GM18498 (cell line): ENCODE results near the gene CAPN7.

ENCODE experiments used
- ATAC-seq: cut with Tn5 transposase; IDR thresholded peaks from one replicate; pipeline ENCODE4 v1.9.1; 2021; ENCODE audit warnings: mild to moderate bottlenecking, moderate library complexity; ENCODE audit not compliant: unreplicated experiment

The CAPN7 gene

DNA sequence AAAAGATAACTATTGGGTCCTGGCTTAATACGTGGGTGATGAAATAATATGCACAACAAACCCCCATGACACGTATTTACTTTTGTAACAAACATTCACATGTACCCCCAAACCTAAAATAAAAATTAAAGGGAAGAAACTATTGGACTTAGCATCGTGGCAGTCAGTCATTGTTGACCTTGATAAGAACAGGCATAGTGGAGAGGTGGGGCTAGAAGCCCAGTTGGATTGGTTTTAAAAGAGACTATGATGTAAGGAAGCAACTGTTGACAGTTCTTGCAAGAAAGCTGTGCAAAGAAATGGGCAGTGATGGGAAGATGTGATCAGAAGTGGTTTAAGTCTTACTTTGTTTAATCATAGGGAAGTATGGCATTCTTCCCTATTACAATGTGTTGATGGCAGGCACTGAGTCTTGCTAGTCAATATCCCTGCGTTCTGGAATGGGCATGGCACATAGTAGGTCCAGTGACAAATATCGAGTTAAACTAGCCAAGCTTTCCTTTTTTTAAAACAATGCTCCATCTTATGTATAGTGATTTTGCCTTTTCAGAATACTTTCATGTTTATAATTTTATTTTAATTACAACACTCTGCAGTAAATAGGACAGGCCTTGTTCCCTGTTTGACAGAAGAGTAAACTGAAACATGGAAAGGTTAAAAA is 37.9 kb downstream of the CAPN7 start:
- no peak for ATAC-seq

DNA sequence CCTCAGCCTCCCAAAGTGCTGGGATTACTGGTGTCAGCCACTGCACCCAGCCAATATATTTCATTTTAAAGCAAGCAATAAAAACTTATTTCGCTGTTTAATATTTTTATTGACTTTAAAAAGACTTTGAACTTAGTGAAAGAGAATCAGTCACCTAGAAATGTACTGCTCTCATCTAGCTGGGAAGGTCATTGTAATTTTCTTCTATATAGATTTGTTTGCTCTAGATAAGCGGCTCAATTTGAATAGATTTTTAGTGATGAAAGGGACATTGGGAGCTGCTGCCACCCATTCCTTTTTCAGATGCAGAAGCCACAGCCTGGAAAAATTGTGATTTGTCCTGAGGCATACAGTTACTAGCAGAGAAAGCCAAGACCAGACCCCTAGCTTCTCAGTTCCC is 40.1 kb downstream of the CAPN7 start:
- no peak for ATAC-seq

- no peak for ATAC-seq
Observed at GRCh38 chr3:15253023-15253697, 47.1 kb downstream of the CAPN7 start.

GRCh38 chr3:15255215-15255614 is 49.2 kb downstream of the CAPN7 start:
- ATAC-seq = no peak

- ATAC-seq = no peak
Observed at GRCh38 chr3:15256861-15257341, 50.9 kb downstream of the CAPN7 start.

DNA sequence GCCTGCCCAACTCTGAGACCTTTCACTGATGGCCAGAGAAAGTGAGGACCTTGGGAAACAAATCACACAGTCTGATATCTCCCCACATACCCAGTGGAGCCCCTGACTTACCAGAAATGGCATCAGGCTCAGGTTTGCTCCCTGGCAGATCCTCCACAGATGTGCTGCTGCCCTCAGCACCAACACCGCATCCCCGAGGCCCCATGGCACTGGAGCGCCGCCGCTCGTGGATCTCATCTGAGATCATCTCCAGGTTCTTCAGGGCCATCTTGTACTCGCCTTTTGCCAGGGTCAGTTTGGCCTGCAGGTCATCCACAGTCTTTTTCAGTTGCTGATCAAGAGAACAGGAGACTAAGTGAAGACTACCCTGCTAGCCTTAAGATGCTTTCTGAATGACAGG is 52.7 kb downstream of the CAPN7 start:
- no peak for ATAC-seq

- ATAC-seq = no peak
Observed at GRCh38 chr3:15260531-15260930, 54.5 kb downstream of the CAPN7 start.

- ATAC-seq = no peak
Observed at GRCh38 chr3:15261274-15261673, 55.2 kb downstream of the CAPN7 start.

DNA sequence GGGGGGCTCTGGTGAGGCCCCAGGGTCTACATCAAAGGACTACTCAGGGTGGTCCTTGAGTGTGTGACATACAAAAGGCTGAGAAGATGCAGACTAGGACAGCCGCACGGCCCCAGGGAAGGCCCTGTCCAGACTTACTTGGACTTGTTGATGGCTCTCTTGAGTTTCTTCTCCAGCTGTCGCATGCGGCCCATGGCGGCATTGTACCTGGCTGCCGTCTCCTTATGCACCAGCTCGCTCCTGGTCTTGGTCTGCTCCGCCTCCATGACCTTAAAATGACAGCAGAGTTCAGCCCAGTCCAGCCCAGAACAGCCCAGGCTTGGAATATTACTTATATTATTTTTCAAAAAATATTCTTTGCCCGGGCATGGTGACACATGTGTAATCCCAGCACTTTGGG is 56.0 kb downstream of the CAPN7 start:
- ATAC-seq = no peak

DNA sequence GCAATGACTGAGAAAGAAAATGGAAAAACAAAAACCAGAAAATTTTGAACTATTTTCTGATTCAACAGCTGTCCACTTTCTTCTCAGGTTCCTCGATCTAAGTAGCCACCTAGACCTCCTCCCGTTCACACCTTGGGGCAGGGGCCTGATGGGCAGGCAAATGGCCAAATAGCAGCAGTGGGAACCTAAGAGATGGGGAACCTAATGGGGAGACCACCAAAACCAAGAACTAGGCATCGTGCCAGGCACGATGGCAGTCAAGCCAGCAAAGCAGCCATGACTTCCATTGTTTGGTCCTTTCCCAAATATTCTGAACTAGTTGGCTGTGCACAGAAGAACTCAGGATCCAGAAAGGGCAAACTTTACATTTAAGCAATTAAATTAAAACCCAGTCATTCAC is 57.1 kb downstream of the CAPN7 start:
- no peak for ATAC-seq

GRCh38 chr3:15263926-15264325 is 57.9 kb downstream of the CAPN7 start:
- no peak for ATAC-seq

- ATAC-seq = no peak
Observed at GRCh38 chr3:15264486-15264885, 58.4 kb downstream of the CAPN7 start.

DNA sequence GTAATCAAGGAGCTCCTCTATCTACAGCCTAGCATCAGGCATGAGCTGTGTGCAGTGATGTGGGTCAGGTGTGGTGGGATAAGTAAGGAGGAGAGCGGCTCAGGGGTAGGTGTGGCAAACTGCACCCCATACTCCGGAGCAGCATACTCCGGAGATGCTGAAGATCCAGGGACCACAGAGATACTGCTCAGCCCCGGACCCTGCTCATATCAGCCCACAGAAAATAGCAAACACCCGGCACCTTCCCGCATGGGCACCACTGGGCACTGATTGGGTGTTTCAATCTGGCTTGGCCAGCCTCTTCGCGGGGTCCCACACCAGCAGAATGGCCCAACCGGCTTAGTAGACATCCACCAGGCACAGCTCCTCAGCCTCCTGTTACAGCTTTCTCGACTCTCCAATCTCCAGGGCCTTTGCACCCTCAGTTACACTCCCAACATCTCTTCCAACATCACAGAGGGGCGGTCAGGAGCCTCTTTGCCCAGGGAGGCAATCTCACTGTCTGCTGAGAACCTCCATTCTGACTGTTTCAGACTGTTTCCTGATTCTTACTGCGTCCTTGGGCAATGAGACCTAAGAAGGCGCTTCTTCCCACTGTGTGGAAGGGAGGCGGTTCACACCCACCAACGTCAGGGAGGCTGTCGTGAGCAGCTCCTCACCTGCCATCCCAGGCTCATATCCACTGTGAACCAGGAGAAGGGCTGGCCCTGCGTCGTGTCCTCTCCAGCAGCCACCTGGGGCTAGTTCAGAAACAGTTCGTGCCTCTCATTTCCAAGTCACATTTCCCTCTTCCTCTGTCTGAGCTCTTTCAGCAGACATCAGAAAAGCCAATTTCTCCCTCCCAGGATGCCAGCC is 59.8 kb downstream of the CAPN7 start:
- no peak for ATAC-seq

DNA sequence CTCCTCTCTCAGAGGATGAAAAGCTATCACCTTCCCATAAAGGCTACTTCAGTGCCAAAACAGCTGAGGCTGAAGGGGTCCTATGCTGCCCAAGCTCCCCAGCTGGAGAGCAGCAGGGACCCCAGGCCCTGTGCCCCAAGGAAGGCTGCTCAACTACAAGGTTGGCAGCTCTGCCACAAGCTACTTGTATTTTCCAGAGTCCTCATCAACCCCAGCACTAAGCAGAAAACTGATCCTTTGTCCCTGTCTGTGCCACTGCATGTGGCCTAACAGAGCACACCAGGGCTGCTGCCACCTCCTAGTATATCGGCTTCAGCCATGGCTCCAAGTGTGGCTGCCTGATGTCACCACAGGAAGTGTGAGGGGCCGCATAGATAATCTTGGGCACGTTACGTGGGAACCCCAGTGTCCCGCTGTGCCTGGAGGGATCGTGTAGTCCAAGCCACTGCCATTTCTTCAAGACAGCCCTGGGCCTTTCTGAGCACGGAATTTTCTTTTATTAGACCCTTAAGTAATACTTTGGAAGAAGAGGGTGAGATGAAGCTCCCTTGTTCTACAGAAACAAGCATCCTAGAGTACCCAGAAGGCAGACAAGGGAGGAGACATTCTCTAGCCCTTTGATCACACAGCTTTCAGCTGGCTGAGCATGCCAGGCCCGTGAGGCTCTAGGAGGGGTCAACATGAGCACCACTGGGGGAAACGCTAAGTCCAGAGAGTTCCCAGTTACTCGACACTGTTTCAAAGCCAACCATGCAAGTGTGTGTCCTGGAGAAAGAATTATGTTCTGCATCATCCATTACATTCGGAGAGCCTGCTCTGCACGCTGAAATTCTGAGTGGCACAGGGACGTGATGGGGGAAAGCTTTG is 60.7 kb downstream of the CAPN7 start:
- ATAC-seq = no peak

- ATAC-seq = no peak
Observed at GRCh38 chr3:15267502-15267901, 61.5 kb downstream of the CAPN7 start.

- ATAC-seq = peak; percentile 56
Observed at GRCh38 chr3:15268033-15268631, 62.1 kb downstream of the CAPN7 start.

DNA sequence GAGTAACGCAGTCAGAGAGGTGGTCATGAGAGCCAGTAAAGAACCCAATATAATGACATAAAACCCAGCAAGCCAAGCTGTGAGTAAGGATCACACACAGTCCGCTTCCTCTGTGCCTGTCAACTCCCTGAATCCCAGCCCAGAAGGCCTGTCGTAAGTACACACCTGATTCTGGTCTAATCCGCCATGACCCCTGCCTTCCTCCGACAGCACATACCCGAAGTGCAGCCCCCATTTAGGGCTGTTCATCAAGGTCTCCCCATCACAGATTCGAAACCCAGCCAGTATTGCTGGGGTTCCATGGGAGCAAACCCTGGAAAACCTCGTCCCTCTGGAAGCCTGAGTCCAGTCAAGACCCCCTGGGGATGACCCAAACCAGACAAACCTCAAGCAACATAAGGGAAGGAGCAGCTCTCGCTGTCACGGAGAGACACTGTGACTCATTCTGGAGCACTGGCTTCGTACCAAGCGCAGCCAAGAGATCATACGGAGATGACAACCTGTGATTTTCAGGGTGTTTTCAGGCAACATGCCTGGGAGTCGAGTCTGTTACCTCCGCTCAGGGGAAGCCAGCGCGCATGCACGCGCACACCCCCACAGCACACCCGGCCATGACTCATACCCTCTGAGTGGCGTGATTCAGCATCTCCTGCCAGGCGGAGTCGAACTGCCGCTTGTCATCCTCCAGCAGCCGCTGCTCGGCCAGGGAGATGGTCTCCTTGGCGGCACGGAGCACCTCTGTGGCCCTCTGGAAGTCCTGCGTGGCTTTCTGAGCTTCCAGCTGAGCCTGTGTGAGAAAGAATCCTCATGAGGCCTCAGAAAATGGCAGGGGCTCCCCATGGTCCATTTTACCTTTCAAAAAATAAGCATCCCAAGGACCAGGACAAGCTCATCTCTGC is 63.3 kb downstream of the CAPN7 start:
- peak; percentile 47 for ATAC-seq

- no peak for ATAC-seq
Observed at GRCh38 chr3:15271030-15271429, 65.0 kb downstream of the CAPN7 start.

DNA sequence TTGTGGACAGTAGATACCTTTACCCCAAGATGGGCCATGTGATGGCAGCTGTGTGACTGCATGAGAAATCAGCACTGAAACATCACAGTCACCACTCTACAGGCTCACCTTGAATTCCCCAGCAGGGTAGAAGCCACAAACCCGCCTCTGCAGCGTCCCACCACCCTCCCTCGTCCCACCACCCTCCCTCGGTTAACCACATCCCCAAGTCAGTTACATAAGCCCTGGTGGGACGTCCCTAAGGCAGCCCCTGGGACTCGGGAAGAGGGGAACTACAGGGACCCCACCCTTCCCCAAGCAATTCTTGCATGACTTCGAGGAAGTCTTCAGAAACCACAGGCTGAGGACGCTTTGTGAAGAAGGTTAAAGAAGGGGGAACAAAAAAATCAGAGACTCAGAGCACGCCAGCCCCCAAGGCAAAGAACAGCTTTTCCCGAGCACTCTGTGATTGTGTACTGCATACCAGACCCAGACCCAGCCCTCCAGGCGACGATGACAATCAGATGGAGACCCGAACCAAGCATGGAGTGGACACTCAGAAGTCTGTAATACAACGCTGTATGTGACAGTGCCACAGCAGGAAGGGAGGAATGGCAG is 65.8 kb downstream of the CAPN7 start:
- ATAC-seq = peak; percentile 66
